HuH-7 (cell line): ENCODE data around the gene DPYSL5.

ENCODE experiments used
- DNase-seq: peaks from one replicate; pipeline ENCODE4 v3.0.0; 2011; ENCODE audit warnings: low spot score

Gene DPYSL5

GRCh38 chr2:26969077-26969844, 121.3 kb downstream of the DPYSL5 start:
- DNase-seq, result no peak

GRCh38 chr2:26970244-26970927, 122.5 kb downstream of the DPYSL5 start, which contains the start of gene MAPRE3:
TSS of gene MAPRE3 (plus strand) at chr2:26970637. CDS start at chr2:27022219, 51,582 bp downstream.
- DNase-seq, result peak; percentile 92

- peak; percentile 38 for DNase-seq
Observed at GRCh38 chr2:26970928-26971627, 123.1 kb downstream of the DPYSL5 start.

- DNase-seq, result no peak
Observed at GRCh38 chr2:26971911-26972786, 124.2 kb downstream of the DPYSL5 start.

GRCh38 chr2:26974352-26974751, 126.4 kb downstream of the DPYSL5 start:
- DNase-seq, result no peak

- DNase-seq, result no peak
Observed at GRCh38 chr2:26975102-26975501, 127.2 kb downstream of the DPYSL5 start.

GRCh38 chr2:26975656-26976055, 127.7 kb downstream of the DPYSL5 start:
- no peak for DNase-seq

GRCh38 chr2:26976237-26976636, 128.3 kb downstream of the DPYSL5 start:
- no peak for DNase-seq

- DNase-seq, result no peak
Observed at GRCh38 chr2:26977012-26977411, 129.1 kb downstream of the DPYSL5 start.

- no peak for DNase-seq
Observed at GRCh38 chr2:26978061-26978596, 130.2 kb downstream of the DPYSL5 start.

- no peak for DNase-seq
Observed at GRCh38 chr2:26979741-26980140, 131.8 kb downstream of the DPYSL5 start.

- no peak for DNase-seq
Observed at GRCh38 chr2:26980971-26981370, 133.0 kb downstream of the DPYSL5 start.

- peak; percentile 72 for DNase-seq
Observed at GRCh38 chr2:26982102-26982742, 134.3 kb downstream of the DPYSL5 start.

- DNase-seq, result no peak
Observed at GRCh38 chr2:26983746-26984145, 135.8 kb downstream of the DPYSL5 start.

- no peak for DNase-seq
Observed at GRCh38 chr2:26985807-26986206, 137.9 kb downstream of the DPYSL5 start.

- no peak for DNase-seq
Observed at GRCh38 chr2:26986576-26986975, 138.6 kb downstream of the DPYSL5 start.

- no peak for DNase-seq
Observed at GRCh38 chr2:26988058-26988860, 140.3 kb downstream of the DPYSL5 start.

- no peak for DNase-seq
Observed at GRCh38 chr2:26989156-26989555, 141.2 kb downstream of the DPYSL5 start.

GRCh38 chr2:26991717-26992116, 143.8 kb downstream of the DPYSL5 start:
- DNase-seq, result peak; percentile 31

- DNase-seq, result no peak
Observed at GRCh38 chr2:26993768-26994167, 145.8 kb downstream of the DPYSL5 start.
